ENCODE measurements around the gene BMP15.

BMP15 gene

GRCh38 chrX:50877310-50877709, 33.2 kb upstream of the BMP15 start:
- DNase-seq = no peak
- no peak overlapping the region for H3K4me3 Mint-ChIP-seq
- H3K9me3 Mint-ChIP-seq = peaks cover 15% of the 10 kb centered on the region
- TF ChIP-seq, protein P1, sequence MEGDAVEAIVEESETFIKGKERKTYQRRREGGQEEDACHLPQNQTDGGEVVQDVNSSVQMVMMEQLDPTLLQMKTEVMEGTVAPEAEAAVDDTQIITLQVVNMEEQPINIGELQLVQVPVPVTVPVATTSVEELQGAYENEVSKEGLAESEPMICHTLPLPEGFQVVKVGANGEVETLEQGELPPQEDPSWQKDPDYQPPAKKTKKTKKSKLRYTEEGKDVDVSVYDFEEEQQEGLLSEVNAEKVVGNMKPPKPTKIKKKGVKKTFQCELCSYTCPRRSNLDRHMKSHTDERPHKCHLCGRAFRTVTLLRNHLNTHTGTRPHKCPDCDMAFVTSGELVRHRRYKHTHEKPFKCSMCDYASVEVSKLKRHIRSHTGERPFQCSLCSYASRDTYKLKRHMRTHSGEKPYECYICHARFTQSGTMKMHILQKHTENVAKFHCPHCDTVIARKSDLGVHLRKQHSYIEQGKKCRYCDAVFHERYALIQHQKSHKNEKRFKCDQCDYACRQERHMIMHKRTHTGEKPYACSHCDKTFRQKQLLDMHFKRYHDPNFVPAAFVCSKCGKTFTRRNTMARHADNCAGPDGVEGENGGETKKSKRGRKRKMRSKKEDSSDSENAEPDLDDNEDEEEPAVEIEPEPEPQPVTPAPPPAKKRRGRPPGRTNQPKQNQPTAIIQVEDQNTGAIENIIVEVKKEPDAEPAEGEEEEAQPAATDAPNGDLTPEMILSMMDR (IDR thresholded peaks at IDR 0.05) = no peak
- H3K36me3 Mint-ChIP-seq (ENCODE audit: low read depth) = no peaks in the 10 kb centered on the region
- peaks cover 5% of the 10 kb centered on the region for H3K4me1 Mint-ChIP-seq
- H3K27ac Mint-ChIP-seq = no peak overlapping the region
- peaks cover 7% of the 10 kb centered on the region for H3K27me3 Mint-ChIP-seq (ENCODE audit: low read depth, poor library complexity)

GRCh38 chrX:50881028-50881427, 29.5 kb upstream of the BMP15 start:
- no peak overlapping the region for H3K4me3 Mint-ChIP-seq
- TF ChIP-seq, protein P1 (IDR thresholded peaks at IDR 0.05) = no peak
- H3K27me3 Mint-ChIP-seq (ENCODE audit: low read depth, poor library complexity) = peaks cover 7% of the 10 kb centered on the region
- no peak overlapping the region for H3K27ac Mint-ChIP-seq
- peaks cover 22% of the 10 kb centered on the region for H3K9me3 Mint-ChIP-seq
- no peaks in the 10 kb centered on the region for H3K36me3 Mint-ChIP-seq (ENCODE audit: low read depth)
- H3K4me1 Mint-ChIP-seq = no peaks in the 10 kb centered on the region
- no peak for DNase-seq

- no peak for DNase-seq
- peaks cover 55% of the 10 kb centered on the region for H3K9me3 Mint-ChIP-seq
- TF ChIP-seq, protein P1 (IDR thresholded peaks at IDR 0.05) = no peak
- peaks cover 3% of the 10 kb centered on the region for H3K27me3 Mint-ChIP-seq (ENCODE audit: low read depth, poor library complexity)
- no peaks in the 10 kb centered on the region for H3K36me3 Mint-ChIP-seq (ENCODE audit: low read depth)
- no peak overlapping the region for H3K4me3 Mint-ChIP-seq
- H3K4me1 Mint-ChIP-seq = no peaks in the 10 kb centered on the region
- no peak overlapping the region for H3K27ac Mint-ChIP-seq
These were observed 21.7 kb upstream of the BMP15 start for GRCh38 chrX:50888884-50889283.

- H3K36me3 Mint-ChIP-seq (ENCODE audit: low read depth) = no peaks in the 10 kb centered on the region
- no peaks in the 10 kb centered on the region for H3K4me1 Mint-ChIP-seq
- peaks cover 56% of the 10 kb centered on the region for H3K9me3 Mint-ChIP-seq
- TF ChIP-seq, protein P1 (IDR thresholded peaks at IDR 0.05) = no peak
- H3K4me3 Mint-ChIP-seq = no peak overlapping the region
- peaks cover 3% of the 10 kb centered on the region for H3K27me3 Mint-ChIP-seq (ENCODE audit: low read depth, poor library complexity)
- H3K27ac Mint-ChIP-seq = no peak overlapping the region
- no peak for DNase-seq
These were observed 21.0 kb upstream of the BMP15 start for GRCh38 chrX:50889582-50889981.

DNA sequence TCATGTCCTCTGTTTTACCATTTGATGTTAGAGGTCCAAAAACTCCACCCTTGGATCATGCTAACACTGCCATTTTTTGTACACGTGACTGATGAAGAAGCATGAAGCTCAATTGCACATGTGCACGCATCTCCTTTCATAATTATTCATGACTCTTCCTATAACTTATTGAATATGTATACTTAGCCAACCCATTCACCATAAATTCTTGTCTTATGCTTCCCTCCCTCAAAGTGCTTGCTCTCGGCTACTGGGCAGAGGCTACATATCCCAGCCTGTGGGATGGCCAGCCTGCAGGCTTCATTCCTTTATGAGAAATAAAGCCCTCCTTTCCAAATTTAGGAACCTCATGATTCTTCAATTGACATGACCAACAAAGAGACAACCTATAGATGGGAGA, 17.5 kb upstream of the BMP15 start:
- Mint-ChIP-seq H3K4me1 (no peaks in the 10 kb centered on the region), H3K27me3 (ENCODE audit: low read depth, poor library complexity) (no peaks in the 10 kb centered on the region), H3K4me3 (no peak overlapping the region), H3K27ac (no peak overlapping the region), H3K9me3 (peaks cover 67% of the 10 kb centered on the region), H3K36me3 (ENCODE audit: low read depth) (no peaks in the 10 kb centered on the region)
- no peak for DNase-seq
- TF ChIP-seq, protein P1 (IDR thresholded peaks at IDR 0.05) = no peak

DNA sequence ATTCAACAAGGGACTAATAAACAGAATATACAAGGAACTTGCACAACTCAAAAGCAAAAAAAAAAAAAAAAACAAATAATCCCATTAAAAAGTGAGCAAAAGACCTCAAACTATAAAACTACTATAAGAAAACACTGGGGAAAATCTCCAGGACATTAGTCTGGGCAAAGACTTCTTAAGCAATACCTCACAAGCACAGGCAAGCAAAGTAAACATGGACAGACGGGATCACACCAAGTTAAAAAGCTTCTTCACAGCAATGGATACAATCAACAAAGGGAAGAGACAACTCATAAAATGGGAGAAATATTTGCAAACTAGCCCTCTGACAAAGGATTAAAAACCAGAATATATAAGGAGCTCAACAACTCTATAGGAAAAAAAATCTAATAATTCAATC, 17.1 kb upstream of the BMP15 start:
- no peaks in the 10 kb centered on the region for H3K27me3 Mint-ChIP-seq (ENCODE audit: low read depth, poor library complexity)
- H3K4me3 Mint-ChIP-seq = no peak overlapping the region
- H3K9me3 Mint-ChIP-seq = peaks cover 69% of the 10 kb centered on the region

More for the DNA sequence above, 17.1 kb upstream of the BMP15 start:
- Mint-ChIP-seq H3K27ac (no peak overlapping the region), H3K4me1 (no peaks in the 10 kb centered on the region), H3K36me3 (ENCODE audit: low read depth) (no peaks in the 10 kb centered on the region)
- DNase-seq = no peak
- TF ChIP-seq, protein P1 (IDR thresholded peaks at IDR 0.05) = no peak

All from nephron progenitor cell (in vitro differentiated cells).